Endothelial cell of umbilical vein (primary cell): ENCODE results near the gene RALBP1. TPM values are rescaled to one million over a fixed set of nuclear protein-coding genes. Genes with fewer than 3 reads are reported as not detected.

Experiments used
- BruUV-seq: library from RNA; stranded (reverse); fragments of 400-500 nt; replicated peaks from 2 replicates; lab custom pipeline; 2021; lab: Mats Ljungman, UMichigan
- CTCF ChIA-PET: fragments of 300-600, 350-600 bp; sonication (Branson Sonifier 250); formaldehyde crosslinking; loops from one replicate; lab custom pipeline; 2021; ENCODE audit warnings: antibody characterized with exemption, inconsistent platforms; lab: Charles Lee
- POLR2A ChIA-PET: fragments of 300-600, 350-600 bp; sonication (Branson Sonifier 250); formaldehyde crosslinking; loops from one replicate; lab custom pipeline; 2021; ENCODE audit warnings: antibody characterized with exemption, inconsistent platforms; lab: Charles Lee
- DNase-seq: peaks from one replicate; pipeline ENCODE4 v3.0.0-alpha.2; 2011; ENCODE audit warnings: low read depth, low spot score
- FAIRE-seq: peaks from 2 replicates; lab custom pipeline; 2011; peaks lifted over from hg19 to GRCh38; lab: Jason Lieb, UNC
- H2AFZ ChIP-seq: 2 replicates; pipeline ENCODE4 v1.6.0; 2012; ENCODE audit warnings: low read depth, low read length, control low read depth, inconsistent platforms
- H3K27ac ChIP-seq: 2 replicates; pipeline ENCODE4 v1.5.1; 2011; ENCODE audit warnings: low read depth, mild to moderate bottlenecking, control low read depth, low read length, moderate library complexity; ENCODE audit not compliant: insufficient read depth
- H3K27me3 ChIP-seq, 2 experiments: 2 replicates each; pipeline versions ENCODE4 v1.6.0 to v1.6.1; 2011; ENCODE audit warnings: low read length in 2 of 2, mixed read lengths in 1 of 2; ENCODE audit not compliant: control insufficient read depth in 2 of 2, insufficient read depth in 2 of 2
- H3K36me3 ChIP-seq, 2 experiments: 2 replicates in 1 of 2; 3 replicates in 1 of 2; pipeline ENCODE4 v1.5.1; 2011; ENCODE audit warnings: low read length in 2 of 2, mild to moderate bottlenecking in 1 of 2, moderate library complexity in 1 of 2; ENCODE audit not compliant: control insufficient read depth in 2 of 2, insufficient read depth in 2 of 2; ENCODE audit errors: extremely low read depth in 1 of 2
- H3K4me1 ChIP-seq: 3 replicates; pipeline ENCODE4 v1.5.1; 2011; ENCODE audit warnings: mild to moderate bottlenecking, low read length; ENCODE audit not compliant: control insufficient read depth, insufficient read depth; ENCODE audit errors: extremely low read depth
- H3K4me2 ChIP-seq: 2 replicates; pipeline ENCODE4 v1.6.1; 2011; ENCODE audit warnings: low read length, control low read depth, mixed read lengths; ENCODE audit not compliant: insufficient read depth
- H3K4me3 ChIP-seq, 3 experiments: fragments of 200-600 bp in 1 of 3; sonication (generic), shearing (Covaris generic) in 1 of 3; replicated peaks in 1 of 3; 2 replicates each; pipeline ENCODE4 v1.5.1; 2011 to 2016; ENCODE audit warnings: control low read depth in 3 of 3, low read length in 3 of 3, mild to moderate bottlenecking in 2 of 3, inconsistent platforms in 1 of 3, low read depth in 1 of 3, moderate library complexity in 1 of 3; ENCODE audit not compliant: insufficient read depth in 1 of 3
- H3K79me2 ChIP-seq: 2 replicates; pipeline ENCODE4 v1.6.0; 2012; ENCODE audit warnings: low read length, inconsistent platforms; ENCODE audit not compliant: control insufficient read depth, insufficient read depth
- H3K9ac ChIP-seq: replicated peaks from 2 replicates; pipeline ENCODE3; 2011; ENCODE audit warnings: low read length, control low read depth; ENCODE audit not compliant: insufficient read depth; ENCODE audit errors: extremely low read depth
- H3K9me1 ChIP-seq: replicated peaks from 3 replicates; pipeline ENCODE4 v1.6.0; 2011; ENCODE audit warnings: mild to moderate bottlenecking, low read length; ENCODE audit not compliant: control insufficient read depth, insufficient read depth; ENCODE audit errors: extremely low read depth
- H3K9me3 ChIP-seq: replicated peaks from 2 replicates; pipeline ENCODE4 v1.5.1; 2012; ENCODE audit warnings: low read length, inconsistent platforms; ENCODE audit not compliant: control insufficient read depth, insufficient read depth
- H4K20me1 ChIP-seq: replicated peaks from 2 replicates; pipeline ENCODE3; 2011; ENCODE audit warnings: mild to moderate bottlenecking, low read length; ENCODE audit not compliant: control insufficient read depth, insufficient read depth; ENCODE audit errors: extremely low read depth
- CTCF ChIP-seq, 2 donors: IDR thresholded peaks; 1 replicate in 1 of 2; 2 replicates in 1 of 2; pipeline ENCODE4 v1.5.1; 2011; ENCODE audit warnings: low read length in 2 of 2, mild to moderate bottlenecking in 2 of 2, moderate library complexity in 2 of 2, control low read depth in 1 of 2, inconsistent platforms in 1 of 2, low read depth in 1 of 2; ENCODE audit not compliant: insufficient read depth in 1 of 2; ENCODE audit errors: extremely low read depth in 1 of 2
- EZH2 ChIP-seq: IDR thresholded peaks from 2 replicates; pipeline ENCODE4 v1.6.1; 2012; ENCODE audit warnings: borderline replicate concordance, low read depth, mild to moderate bottlenecking, moderate library complexity, low read length, inconsistent platforms; ENCODE audit not compliant: severe bottlenecking
- FOS ChIP-seq: IDR thresholded peaks from 2 replicates; pipeline ENCODE4 v1.6.1; 2011; ENCODE audit warnings: mild to moderate bottlenecking, low read length, moderate library complexity, borderline replicate concordance; ENCODE audit not compliant: insufficient read depth
- GATA2 ChIP-seq: IDR thresholded peaks from 2 replicates; pipeline ENCODE4 v1.7.0; 2011; ENCODE audit warnings: low read depth, mild to moderate bottlenecking, moderate library complexity, mixed read lengths, low read length; ENCODE audit not compliant: insufficient read length, insufficient read depth
- JUN ChIP-seq: IDR thresholded peaks from 2 replicates; pipeline ENCODE4 v1.6.1; 2011; ENCODE audit warnings: borderline replicate concordance, low read depth; ENCODE audit not compliant: insufficient read length, insufficient read depth
- MYC ChIP-seq: IDR thresholded peaks from one replicate; pipeline ENCODE4 v1.6.1; 2011; ENCODE audit warnings: mild to moderate bottlenecking, low read depth, low read length
- POLR2A ChIP-seq: IDR thresholded peaks from 2 replicates; pipeline ENCODE4 v1.6.1; 2012; ENCODE audit warnings: low read depth, mild to moderate bottlenecking, control low read depth, low read length
- POLR2AphosphoS5 ChIP-seq: IDR thresholded peaks from 2 replicates; pipeline ENCODE4 v1.6.1; 2012; ENCODE audit warnings: low read depth, mild to moderate bottlenecking, control low read depth, low read length, moderate library complexity; ENCODE audit not compliant: insufficient read depth
- dilution Hi-C: fragments of 300-500 bp; cut with MboI; formaldehyde crosslinking; loops from one replicate; pipeline ENCODE4 v1.15.0; 2019; ENCODE audit warnings: low sequenced_read_pairs; ENCODE audit not compliant: extremely low pct_ligation_motif_present
- intact Hi-C: fragments of 100-400 bp; cut with micrococcal nuclease; formaldehyde crosslinking; loops from one replicate; pipeline ENCODE4 v1.10.0; 2022
- polyA plus RNA-seq, 4 experiments: library from polyadenylated mRNA; depleted of rRNA in 3 of 4; stranded (reverse) in 3 of 4; unstranded in 1 of 4; fragments of >200 nt; gene quantifications; 2 replicates each; pipeline versions ENCODE4 v1.2.1 to v1.2.3, GENCODE V29; 2011 to 2012; ENCODE audit warnings: missing spikeins in 1 of 4
- total RNA-seq: library from RNA; stranded (reverse); gene quantifications from 2 replicates; pipeline ENCODE4 v1.2.3, GENCODE V29; 2021
- TF ChIP-seq, protein P1 (sequence below): IDR thresholded peaks from 2 replicates; pipeline ENCODE4 v1.6.1; 2011; ENCODE audit not compliant: insufficient read depth, insufficient read length

The RALBP1 gene
- total and polyA plus RNA-seq, 2 donors (not counting 3 experiments of a cell fraction or from before 2014, with no cell fraction given), result 55.8 to 68.4 TPM

DNA sequence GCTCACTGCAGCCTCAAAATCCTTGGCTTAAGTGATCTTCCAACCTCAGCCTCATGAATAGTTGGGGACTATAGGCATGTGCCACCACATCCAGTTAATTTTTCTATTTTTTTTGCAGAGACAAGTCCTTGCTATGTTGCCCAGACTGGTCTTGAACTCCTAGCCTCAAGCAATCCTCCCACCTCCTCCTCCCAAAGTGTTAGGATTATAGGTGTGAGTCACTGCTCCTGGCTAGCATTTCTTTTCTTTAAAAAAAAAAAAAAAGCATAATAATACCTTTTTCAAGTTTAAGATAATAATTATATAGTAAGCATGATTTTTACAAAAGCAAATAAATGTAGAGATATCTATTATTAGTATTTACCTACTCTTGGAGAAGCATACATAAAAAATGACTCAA is 103.0 kb downstream of the RALBP1 start:
- H3K9me3 ChIP-seq, result no peaks in the 10 kb centered on the region
- no peaks in the 10 kb centered on the region for H3K9me1 ChIP-seq
- peaks cover 35% of the 10 kb centered on the region for H3K79me2 ChIP-seq
- no peak for DNase-seq
- ChIA-PET CTCF (interaction anchor here (1.0 to 1.3 kb wide), 2 partner anchors 35 to 373 kb away, joined by 3 read pairs; no protein-coding TSS in a partner anchor), POLR2A (no interaction called here)
- no peak overlapping the region for H3K27ac ChIP-seq
- no peak overlapping the region for H3K4me2 ChIP-seq
- no peaks in the 10 kb centered on the region for H3K27me3 ChIP-seq
- H3K9ac ChIP-seq, result no peak overlapping the region
- no peaks in the 10 kb centered on the region for H4K20me1 ChIP-seq
- TF ChIP-seq FOS (no peak), GATA2 (no peak), JUN (no peak), POLR2AphosphoS5 (no peak), EZH2 (no peak), CTCF (IDR thresholded peaks at IDR 0.05; ENCODE audit: extremely low read depth in 1 of 2, insufficient read depth in 1 of 2, low read depth in 1 of 2, low read length in 2 of 2) (no peak), MYC (no peak), POLR2A (no peak)
- TF ChIP-seq, protein P1, sequence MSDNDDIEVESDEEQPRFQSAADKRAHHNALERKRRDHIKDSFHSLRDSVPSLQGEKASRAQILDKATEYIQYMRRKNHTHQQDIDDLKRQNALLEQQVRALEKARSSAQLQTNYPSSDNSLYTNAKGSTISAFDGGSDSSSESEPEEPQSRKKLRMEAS, result no peak
- no TSS peak for BruUV-seq
- dilution Hi-C loops (no loop called here), intact Hi-C loops (loop anchor here (5.0 kb wide), 1 partner anchor 359 kb away; no protein-coding TSS in a partner anchor)
- no peak overlapping the region for H2AFZ ChIP-seq
- peaks cover 5% of the 10 kb centered on the region for H3K4me1 ChIP-seq
- H3K36me3 ChIP-seq, result peaks cover 13 to 25% of the 10 kb centered on the region in 2 experiments
- no peak overlapping the region for H3K4me3 ChIP-seq
- FAIRE-seq, result no peak
